H9 (cell line): Measurements from ENCODE around the gene KISS1. TPM values are rescaled to one million over a fixed set of nuclear protein-coding genes. Genes with fewer than 3 reads are reported as not detected.

ENCODE experiments used
- DNase-seq: peaks from one replicate; pipeline ENCODE4 v3.0.0-alpha.2; 2017
- H2AFZ ChIP-seq: one replicate; pipeline ENCODE4 v1.6.1; 2013; ENCODE audit warnings: mild to moderate bottlenecking, low read length, control low read depth, moderate library complexity
- H2AK5ac ChIP-seq: 2 replicates; pipeline ENCODE4 v1.6.1; 2013; ENCODE audit warnings: low read length, control low read depth, mixed read lengths; ENCODE audit not compliant: insufficient read length
- H2BK120ac ChIP-seq: one replicate; pipeline ENCODE4 v1.6.1; 2013; ENCODE audit warnings: low read depth, mild to moderate bottlenecking, low read length, control low read depth, inconsistent platforms; ENCODE audit not compliant: poor library complexity, severe bottlenecking
- H2BK12ac ChIP-seq: 2 replicates; pipeline ENCODE4 v1.6.1; 2013; ENCODE audit warnings: low read length, control low read depth, mixed read lengths, low read depth; ENCODE audit not compliant: insufficient read length
- H2BK15ac ChIP-seq: 2 replicates; pipeline ENCODE4 v1.6.1; 2013; ENCODE audit warnings: low read depth, low read length, control low read depth
- H2BK20ac ChIP-seq: one replicate; pipeline ENCODE4 v1.6.1; 2013; ENCODE audit warnings: low read depth, mild to moderate bottlenecking, low read length, control low read depth, inconsistent platforms; ENCODE audit not compliant: poor library complexity, severe bottlenecking
- H2BK5ac ChIP-seq: 2 replicates; pipeline ENCODE4 v1.6.1; 2013; ENCODE audit warnings: low read length, control low read depth, mixed read lengths; ENCODE audit not compliant: insufficient read length
- H3K14ac ChIP-seq: 2 replicates; pipeline ENCODE4 v1.6.1; 2013; ENCODE audit warnings: low read length, control low read depth; ENCODE audit not compliant: insufficient read depth
- H3K18ac ChIP-seq: 2 replicates; pipeline ENCODE4 v1.6.1; 2013; ENCODE audit warnings: low read depth, mild to moderate bottlenecking, mixed read lengths, low read length, control low read depth; ENCODE audit not compliant: insufficient read length
- H3K23ac ChIP-seq: 2 replicates; pipeline ENCODE4 v1.6.1; 2013; ENCODE audit warnings: low read length, control low read depth, mixed read lengths, low read depth; ENCODE audit not compliant: insufficient read length
- H3K23me2 ChIP-seq: 2 replicates; pipeline ENCODE4 v1.6.1; 2013; ENCODE audit warnings: low read depth, mild to moderate bottlenecking, mixed read lengths, low read length, control low read depth; ENCODE audit not compliant: insufficient read length, poor library complexity, severe bottlenecking
- H3K27ac ChIP-seq: 2 replicates; pipeline ENCODE4 v1.5.1; 2013; ENCODE audit warnings: low read length, control low read depth, mixed read lengths, low read depth; ENCODE audit not compliant: insufficient read length
- H3K27me3 ChIP-seq: 2 replicates; pipeline ENCODE4 v1.6.1; 2013; ENCODE audit warnings: low read length, control low read depth, inconsistent platforms; ENCODE audit not compliant: insufficient read depth
- H3K4ac ChIP-seq: 2 replicates; pipeline ENCODE4 v1.6.1; 2013; ENCODE audit warnings: low read depth, mild to moderate bottlenecking, control low read depth, inconsistent platforms, low read length, moderate library complexity
- H3K4me1 ChIP-seq: 2 replicates; pipeline ENCODE4 v1.6.1; 2013; ENCODE audit warnings: low read length, control low read depth, inconsistent platforms; ENCODE audit not compliant: insufficient read depth
- H3K4me2 ChIP-seq: 2 replicates; pipeline ENCODE4 v1.6.1; 2013; ENCODE audit warnings: low read length, control low read depth, mixed read lengths; ENCODE audit not compliant: insufficient read length, insufficient read depth
- H3K56ac ChIP-seq: 2 replicates; pipeline ENCODE4 v1.6.1; 2013; ENCODE audit warnings: low read depth, mild to moderate bottlenecking, mixed read lengths, low read length, control low read depth; ENCODE audit not compliant: insufficient read length
- H3K79me1 ChIP-seq: 2 replicates; pipeline ENCODE4 v1.6.1; 2013; ENCODE audit warnings: low read depth, mild to moderate bottlenecking, moderate library complexity, low read length, control low read depth, inconsistent platforms; ENCODE audit not compliant: insufficient read depth, poor library complexity, severe bottlenecking
- H3K79me2 ChIP-seq: 2 replicates; pipeline ENCODE4 v1.6.1; 2013; ENCODE audit warnings: low read length, control low read depth, inconsistent platforms; ENCODE audit not compliant: insufficient read depth
- H3K9ac ChIP-seq: 2 replicates; pipeline ENCODE4 v1.6.1; 2013; ENCODE audit warnings: low read length, control low read depth, mixed read lengths; ENCODE audit not compliant: insufficient read length; ENCODE audit errors: extremely low read depth
- H3K9me3 ChIP-seq: one replicate; pipeline ENCODE4 v1.6.1; 2013; ENCODE audit warnings: low read depth, low read length, inconsistent platforms; ENCODE audit not compliant: control insufficient read depth
- H3T11ph ChIP-seq: one replicate; pipeline ENCODE4 v1.6.1; 2013; ENCODE audit warnings: mild to moderate bottlenecking, low read length, control low read depth, inconsistent platforms
- H4K20me1 ChIP-seq: one replicate; pipeline ENCODE4 v1.6.1; 2013; ENCODE audit not compliant: control insufficient read depth, insufficient read length, insufficient read depth
- H4K5ac ChIP-seq: 2 replicates; pipeline ENCODE4 v1.6.1; 2013; ENCODE audit warnings: low read depth, mild to moderate bottlenecking, mixed read lengths, low read length, control low read depth; ENCODE audit not compliant: insufficient read length
- H4K8ac ChIP-seq: replicated peaks from 2 replicates; pipeline ENCODE4 v1.6.1; 2013; ENCODE audit warnings: low read length, control low read depth, mixed read lengths, low read depth; ENCODE audit not compliant: insufficient read length
- H4K91ac ChIP-seq: 2 replicates; pipeline ENCODE4 v1.6.1; 2013; ENCODE audit warnings: low read depth, mild to moderate bottlenecking, moderate library complexity, mixed read lengths, low read length, control low read depth; ENCODE audit not compliant: insufficient read length
- H3K27ac Mint-ChIP-seq, 3 experiments: 2 replicates in 2 of 3; 3 replicates in 1 of 3; pipeline ENCODE4 v1.8.0; 2020 to 2021; ENCODE audit warnings: mixed read lengths in 3 of 3, mild to moderate bottlenecking in 1 of 3, moderate library complexity in 1 of 3
- H3K27me3 Mint-ChIP-seq: 2 replicates; pipeline ENCODE4 v1.8.0; 2021; ENCODE audit warnings: low read depth, mild to moderate bottlenecking, moderate library complexity, mixed read lengths
- H3K36me3 Mint-ChIP-seq, 3 experiments: 2 replicates in 2 of 3; 3 replicates in 1 of 3; pipeline ENCODE4 v1.8.0; 2020 to 2021; ENCODE audit warnings: low read depth in 3 of 3, mixed read lengths in 3 of 3; ENCODE audit not compliant: insufficient read depth in 1 of 3
- H3K4me1 Mint-ChIP-seq, 2 experiments: 2 replicates each; pipeline ENCODE4 v1.8.0; 2020; ENCODE audit warnings: mixed read lengths in 2 of 2
- H3K4me3 Mint-ChIP-seq, 2 experiments: 2 replicates in 1 of 2; 3 replicates in 1 of 2; pipeline ENCODE4 v1.8.0; 2020 to 2021; ENCODE audit warnings: mild to moderate bottlenecking in 2 of 2, mixed read lengths in 2 of 2, moderate library complexity in 1 of 2
- H3K9me3 Mint-ChIP-seq, 2 experiments: 2 replicates in 1 of 2; 3 replicates in 1 of 2; pipeline ENCODE4 v1.8.0; 2020; ENCODE audit warnings: mild to moderate bottlenecking in 2 of 2, mixed read lengths in 2 of 2, moderate library complexity in 1 of 2
- WGBS: extraction: QIAGEN DNeasy Blood & Tissue Kit; methylation state at CpG from one replicate; pipeline ENCODE4 v1.1.7; 2013; ENCODE audit warnings: missing lambda C conversion rate, low lambda C conversion rate, mixed read lengths; ENCODE audit not compliant: insufficient read length; ENCODE audit errors: extremely low coverage; 5-methylcytosine and 5-hydroxymethylcytosine counted together
- total RNA-seq: library from RNA; stranded (reverse); gene quantifications from 2 replicates; pipeline ENCODE4 v1.2.1, GENCODE V29; 2021
- TF ChIP-seq, protein P1 (sequence below): fragments of 200-600 bp; sonication (generic); conservative IDR thresholded peaks from 3 replicates; pipeline ENCODE4 v1.8.0; 2021; ENCODE audit warnings: antibody characterized with exemption, mild to moderate bottlenecking

Gene KISS1
- total RNA-seq, 1 experiment from 2014 or later = 0.68 TPM

DNA sequence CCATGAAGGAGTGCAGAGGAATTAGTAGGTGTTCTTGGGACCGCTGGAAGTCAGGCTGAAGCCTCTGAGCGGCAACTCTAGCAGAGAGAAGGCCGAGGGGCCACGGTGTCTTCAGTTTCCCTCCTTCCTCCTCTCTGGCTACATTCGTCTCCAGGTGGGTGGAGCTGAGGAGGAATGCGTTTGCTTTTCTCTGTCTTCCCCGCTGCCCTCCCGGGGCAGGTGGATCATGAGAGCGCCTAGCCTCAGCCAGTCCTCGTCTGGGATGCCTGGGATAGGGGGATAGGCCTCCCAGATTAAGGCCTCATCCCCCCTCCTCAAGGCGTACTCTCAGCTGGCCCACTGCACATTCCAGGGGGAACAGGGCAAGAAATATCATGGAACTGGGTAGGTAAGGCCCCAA, 25.0 kb upstream of the KISS1 start:
- Histone ChIP-seq H4K8ac (no peak overlapping the region), H3K4ac (no peak overlapping the region), H3K79me1 (no peaks in the 10 kb centered on the region), H3K4me2 (no peak overlapping the region), H2BK15ac (no peak overlapping the region), H2BK5ac (no peak overlapping the region), H3K14ac (no peak overlapping the region), H4K20me1 (no peaks in the 10 kb centered on the region), H3K27ac (no peak overlapping the region), H3K23me2 (no peaks in the 10 kb centered on the region), H3K56ac (no peak overlapping the region), H2AK5ac (no peak overlapping the region), H3K27me3 (no peaks in the 10 kb centered on the region), H4K5ac (no peak overlapping the region), H3K79me2 (no peaks in the 10 kb centered on the region), H3K9me3 (no peaks in the 10 kb centered on the region), H4K91ac (no peak overlapping the region), H3T11ph (no peak overlapping the region), H3K23ac (no peak overlapping the region), H2BK120ac (no peak overlapping the region), H2BK20ac (no peak overlapping the region), H2BK12ac (no peak overlapping the region), H3K4me1 (no peaks in the 10 kb centered on the region), H3K9ac (no peak overlapping the region), H2AFZ (no peak overlapping the region), H3K18ac (no peak overlapping the region)
- Mint-ChIP-seq H3K27ac (no peak overlapping the region; a peak in 1 of 7 replicates), H3K4me3 (no peak overlapping the region), H3K36me3 (no peaks in the 10 kb centered on the region; a peak in 1 of 7 replicates), H3K27me3 (peaks cover 6% of the 10 kb centered on the region), H3K9me3 (no peaks in the 10 kb centered on the region), H3K4me1 (peaks cover 3 to 11% of the 10 kb centered on the region in 2 experiments; a peak in 1 of 4 replicates)
- DNase-seq = no peak
- no CpG with 5 or more reads among the region's 11 CpGs for WGBS
- TF ChIP-seq, protein P1, sequence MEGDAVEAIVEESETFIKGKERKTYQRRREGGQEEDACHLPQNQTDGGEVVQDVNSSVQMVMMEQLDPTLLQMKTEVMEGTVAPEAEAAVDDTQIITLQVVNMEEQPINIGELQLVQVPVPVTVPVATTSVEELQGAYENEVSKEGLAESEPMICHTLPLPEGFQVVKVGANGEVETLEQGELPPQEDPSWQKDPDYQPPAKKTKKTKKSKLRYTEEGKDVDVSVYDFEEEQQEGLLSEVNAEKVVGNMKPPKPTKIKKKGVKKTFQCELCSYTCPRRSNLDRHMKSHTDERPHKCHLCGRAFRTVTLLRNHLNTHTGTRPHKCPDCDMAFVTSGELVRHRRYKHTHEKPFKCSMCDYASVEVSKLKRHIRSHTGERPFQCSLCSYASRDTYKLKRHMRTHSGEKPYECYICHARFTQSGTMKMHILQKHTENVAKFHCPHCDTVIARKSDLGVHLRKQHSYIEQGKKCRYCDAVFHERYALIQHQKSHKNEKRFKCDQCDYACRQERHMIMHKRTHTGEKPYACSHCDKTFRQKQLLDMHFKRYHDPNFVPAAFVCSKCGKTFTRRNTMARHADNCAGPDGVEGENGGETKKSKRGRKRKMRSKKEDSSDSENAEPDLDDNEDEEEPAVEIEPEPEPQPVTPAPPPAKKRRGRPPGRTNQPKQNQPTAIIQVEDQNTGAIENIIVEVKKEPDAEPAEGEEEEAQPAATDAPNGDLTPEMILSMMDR = no peak
